Lower leg skin (tissue), 3 donors: ENCODE data around the gene HOXB2.

Source experiments
- POLR2A ChIP-seq, 2 donors: fragments of 450-650 bp; IDR thresholded peaks; one replicate each; pipeline ENCODE4 v1.6.1; 2016 to 2017; ENCODE audit warnings: antibody characterized with exemption in 2 of 2, mild to moderate bottlenecking in 1 of 2, moderate library complexity in 1 of 2
- TF ChIP-seq, protein P1 (sequence below), 3 donors: fragments of 450-650 bp; IDR thresholded peaks; one replicate each; pipeline ENCODE4 v1.5.1; 2016; ENCODE audit warnings: antibody characterized with exemption in 3 of 3, mild to moderate bottlenecking in 3 of 3, moderate library complexity in 2 of 3

DNA sequence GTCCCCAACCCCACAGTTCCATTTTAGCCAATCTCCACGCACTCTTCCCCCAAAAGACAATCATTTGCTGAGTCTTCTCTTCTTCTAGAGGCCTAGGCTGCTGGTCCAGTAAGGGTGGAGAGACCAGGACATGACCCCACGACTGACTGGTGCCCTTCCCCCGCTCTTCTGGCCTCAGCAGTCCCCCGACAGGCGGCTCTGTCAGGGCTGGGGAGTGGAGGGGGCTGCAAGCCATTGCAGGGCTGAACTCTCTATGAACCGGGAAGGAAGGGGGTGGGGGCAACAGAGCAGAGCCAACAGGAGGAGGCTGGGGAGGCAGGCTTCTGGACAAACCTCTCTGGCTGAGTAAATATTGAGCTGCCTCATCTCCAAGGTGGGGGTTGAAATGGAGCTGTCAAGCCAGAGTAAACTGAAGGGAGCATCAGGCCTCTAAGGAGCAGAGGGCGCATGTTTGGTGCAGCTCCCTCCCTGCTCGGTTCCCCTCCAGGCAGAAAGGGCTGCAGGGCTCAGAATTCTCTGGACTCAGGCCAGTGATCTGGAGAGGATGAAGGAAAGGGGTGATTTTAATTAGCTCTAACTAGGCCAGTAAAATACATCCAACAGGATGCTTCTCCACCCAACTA lies 22.8 kb downstream of the HOXB2 start:
- TF ChIP-seq POLR2A (IDR thresholded peaks at IDR 0.05), result no peak
- TF ChIP-seq, protein P1, sequence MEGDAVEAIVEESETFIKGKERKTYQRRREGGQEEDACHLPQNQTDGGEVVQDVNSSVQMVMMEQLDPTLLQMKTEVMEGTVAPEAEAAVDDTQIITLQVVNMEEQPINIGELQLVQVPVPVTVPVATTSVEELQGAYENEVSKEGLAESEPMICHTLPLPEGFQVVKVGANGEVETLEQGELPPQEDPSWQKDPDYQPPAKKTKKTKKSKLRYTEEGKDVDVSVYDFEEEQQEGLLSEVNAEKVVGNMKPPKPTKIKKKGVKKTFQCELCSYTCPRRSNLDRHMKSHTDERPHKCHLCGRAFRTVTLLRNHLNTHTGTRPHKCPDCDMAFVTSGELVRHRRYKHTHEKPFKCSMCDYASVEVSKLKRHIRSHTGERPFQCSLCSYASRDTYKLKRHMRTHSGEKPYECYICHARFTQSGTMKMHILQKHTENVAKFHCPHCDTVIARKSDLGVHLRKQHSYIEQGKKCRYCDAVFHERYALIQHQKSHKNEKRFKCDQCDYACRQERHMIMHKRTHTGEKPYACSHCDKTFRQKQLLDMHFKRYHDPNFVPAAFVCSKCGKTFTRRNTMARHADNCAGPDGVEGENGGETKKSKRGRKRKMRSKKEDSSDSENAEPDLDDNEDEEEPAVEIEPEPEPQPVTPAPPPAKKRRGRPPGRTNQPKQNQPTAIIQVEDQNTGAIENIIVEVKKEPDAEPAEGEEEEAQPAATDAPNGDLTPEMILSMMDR (IDR thresholded peaks at IDR 0.05), result no peak
